ENCODE measurements around the gene TTC7B. TPM values are rescaled to one million over a fixed set of nuclear protein-coding genes. Genes with fewer than 3 reads are reported as not detected.
A peak's percentile ranks its signal among the peaks of the same experiment; 100 is the strongest.

Gene TTC7B
- polyA plus RNA-seq: 15.1 to 42.2 TPM (median 21.4 TPM) in 3 replicates
- 15.9 TPM for polyA plus RNA-seq (2011; ENCODE audit: low read depth)
- 36.9 and 45.8 TPM in 2 replicates for polyA plus RNA-seq (2011; cell fraction: cytosol; rRNA removed)
- polyA plus RNA-seq (2011; cell fraction: nucleus; rRNA removed): 22.8 and 32.2 TPM in 2 replicates
- 15.3 and 31.8 TPM in 2 replicates for polyA plus RNA-seq (2012; ENCODE audit: low replicate concordance)
- 53.7 to 71.5 TPM (median 57.7 TPM) in 3 replicates for polyA minus RNA-seq
- polyA minus RNA-seq (2011; cell fraction: cytosol; rRNA and poly(A)+ RNA removed): 68.7 TPM
- polyA minus RNA-seq (2011; cell fraction: nucleus; rRNA and poly(A)+ RNA removed): 20.9 and 50.6 TPM in 2 replicates

- H3K9me1 ChIP-seq (ENCODE audit: control insufficient read depth, extremely low read depth, insufficient read depth, low read length): no peaks in the 10 kb centered on the region
- FAIRE-seq: no peak
- H3K9ac ChIP-seq (ENCODE audit: control insufficient read depth, extremely low read depth, insufficient read depth, low read length): peak within 1 kb of the TSS; percentile 81
- H3K36me3 ChIP-seq (ENCODE audit: control insufficient read depth in 2 of 2, extremely low read depth in 1 of 2, insufficient read depth in 2 of 2, low read length in 2 of 2): no peaks in the 10 kb centered on the region
- no peaks in the 10 kb centered on the region for H3K9me3 ChIP-seq (ENCODE audit: control insufficient read depth, low read depth, low read length)
- H3K79me2 ChIP-seq (ENCODE audit: control insufficient read depth, insufficient read depth, low read length): peaks cover 33% of the 10 kb centered on the region
- H3K4me3 ChIP-seq (ENCODE audit: control insufficient read depth in 2 of 3, extremely low read depth in 1 of 3, insufficient read depth in 2 of 3, low read depth in 1 of 3, low read length in 3 of 3): peak within 1 kb of the TSS; percentile 62 to 85 (median 78)
- no peaks in the 10 kb centered on the region for H3K27me3 ChIP-seq (ENCODE audit: control insufficient read depth, extremely low read depth, insufficient read depth, low read length)
- peak within 1 kb of the TSS; percentile 73 for H2AFZ ChIP-seq (ENCODE audit: control insufficient read depth, low read length)
- no peak within 1 kb of the TSS for H3K27ac ChIP-seq (ENCODE audit: control insufficient read depth, insufficient read depth, low read length)
- dilution Hi-C loops (cut with MboI; ENCODE audit: extremely low pct_ligation_motif_present, low sequenced_read_pairs): no loop called here
- H3K4me1 ChIP-seq (ENCODE audit: control insufficient read depth, extremely low read depth, insufficient read depth, low read length): peaks cover 11% of the 10 kb centered on the region
- TF ChIP-seq CTCF (optimal IDR thresholded peaks at IDR 0.05 in 1 of 3, IDR thresholded peaks at IDR 0.05 in 1 of 3, conservative IDR thresholded peaks at IDR 0.05 in 1 of 3; ENCODE audit: extremely low read depth in 1 of 3, insufficient read depth in 2 of 3, low read length in 3 of 3) (peak in 2 of 3 experiments; percentile 23 to 53), EZH2 (IDR thresholded peaks at IDR 0.05; ENCODE audit: low read length) (no peak)
- peak within 1 kb of the TSS; percentile 95 for H3K4me2 ChIP-seq (ENCODE audit: control insufficient read depth, extremely low read depth, insufficient read depth, low read depth, low read length)
- H4K20me1 ChIP-seq (ENCODE audit: control insufficient read depth, extremely low read depth, insufficient read depth, low read length): no peaks in the 10 kb centered on the region
- DNase-seq (ENCODE audit: low read depth, low spot score): no peak
Observed at GRCh38 chr14:90815822-90816662, at the start of gene TTC7B. TTC7B (minus strand) TSS chr14:90816430; CDS start chr14:90816295, 135 bp downstream.

GRCh38 chr14:90864741-90865140 is 48.5 kb upstream of the TTC7B start:
- no peak overlapping the region for H2AFZ ChIP-seq (ENCODE audit: control insufficient read depth, low read length)
- H3K79me2 ChIP-seq (ENCODE audit: control insufficient read depth, insufficient read depth, low read length): no peaks in the 10 kb centered on the region
- no peaks in the 10 kb centered on the region for H3K4me1 ChIP-seq (ENCODE audit: control insufficient read depth, extremely low read depth, insufficient read depth, low read length)
- H4K20me1 ChIP-seq (ENCODE audit: control insufficient read depth, extremely low read depth, insufficient read depth, low read length): no peaks in the 10 kb centered on the region
- FAIRE-seq (no peak), DNase-seq (ENCODE audit: low read depth, low spot score) (no peak)
- dilution Hi-C loops (cut with MboI; ENCODE audit: extremely low pct_ligation_motif_present, low sequenced_read_pairs): no loop called here
- TF ChIP-seq EZH2 (IDR thresholded peaks at IDR 0.05; ENCODE audit: low read length) (no peak), CTCF (optimal IDR thresholded peaks at IDR 0.05 in 1 of 3, IDR thresholded peaks at IDR 0.05 in 1 of 3, conservative IDR thresholded peaks at IDR 0.05 in 1 of 3; ENCODE audit: extremely low read depth in 1 of 3, insufficient read depth in 2 of 3, low read length in 3 of 3) (no peak)
- no peak overlapping the region for H3K27ac ChIP-seq (ENCODE audit: control insufficient read depth, insufficient read depth, low read length)
- H3K36me3 ChIP-seq (ENCODE audit: control insufficient read depth in 2 of 2, extremely low read depth in 1 of 2, insufficient read depth in 2 of 2, low read length in 2 of 2): no peaks in the 10 kb centered on the region
- H3K9me1 ChIP-seq (ENCODE audit: control insufficient read depth, extremely low read depth, insufficient read depth, low read length): no peaks in the 10 kb centered on the region
- no peak overlapping the region for H3K9ac ChIP-seq (ENCODE audit: control insufficient read depth, extremely low read depth, insufficient read depth, low read length)
- no peaks in the 10 kb centered on the region for H3K27me3 ChIP-seq (ENCODE audit: control insufficient read depth, extremely low read depth, insufficient read depth, low read length)
- H3K4me2 ChIP-seq (ENCODE audit: control insufficient read depth, extremely low read depth, insufficient read depth, low read depth, low read length): no peak overlapping the region
- H3K4me3 ChIP-seq (ENCODE audit: control insufficient read depth in 2 of 3, extremely low read depth in 1 of 3, insufficient read depth in 2 of 3, low read depth in 1 of 3, low read length in 3 of 3): no peak overlapping the region
- H3K9me3 ChIP-seq (ENCODE audit: control insufficient read depth, low read depth, low read length): no peaks in the 10 kb centered on the region

Measured in keratinocyte (primary cell).